Neuronal stem cell (in vitro differentiated cells): ENCODE data around the gene PSMC1.

Source experiments
- DNase-seq: peaks from one replicate; pipeline ENCODE4 v3.0.0-alpha.2; 2013; ENCODE audit warnings: low spot score
- H2AFZ ChIP-seq: one replicate; pipeline ENCODE4 v1.6.1; 2013; ENCODE audit warnings: mild to moderate bottlenecking, low read length, inconsistent platforms
- H2AK5ac ChIP-seq: 2 replicates; pipeline ENCODE4 v1.6.1; 2013; ENCODE audit warnings: low read depth, mild to moderate bottlenecking, inconsistent platforms, low read length, moderate library complexity, mixed read lengths
- H2BK120ac ChIP-seq: 2 replicates; pipeline ENCODE4 v1.6.1; 2013; ENCODE audit warnings: low read depth, mild to moderate bottlenecking, inconsistent platforms, low read length, moderate library complexity, mixed read lengths
- H2BK12ac ChIP-seq: one replicate; pipeline ENCODE4 v1.6.1; 2013; ENCODE audit warnings: low read length, inconsistent platforms
- H2BK15ac ChIP-seq: 2 replicates; pipeline ENCODE4 v1.6.1; 2013; ENCODE audit warnings: mild to moderate bottlenecking, low read length, inconsistent platforms, mixed read lengths
- H2BK5ac ChIP-seq: one replicate; pipeline ENCODE4 v1.6.1; 2013; ENCODE audit warnings: inconsistent platforms, mild to moderate bottlenecking, low read length, moderate library complexity
- H3K14ac ChIP-seq: one replicate; pipeline ENCODE4 v1.6.1; 2013; ENCODE audit warnings: low read length, inconsistent platforms
- H3K18ac ChIP-seq: 2 replicates; pipeline ENCODE4 v1.6.1; 2013; ENCODE audit warnings: low read length, inconsistent platforms
- H3K23ac ChIP-seq: 2 replicates; pipeline ENCODE4 v1.6.1; 2013; ENCODE audit warnings: low read depth, mild to moderate bottlenecking, mixed read lengths, low read length, inconsistent platforms; ENCODE audit not compliant: poor library complexity
- H3K27ac ChIP-seq: replicated peaks from 3 replicates; pipeline ENCODE4 v1.5.1; 2013; ENCODE audit warnings: low read length, inconsistent platforms
- H3K27me3 ChIP-seq, 3 experiments: 2 replicates each; pipeline ENCODE4 v1.6.1; 2013; ENCODE audit warnings: low read length in 3 of 3, mild to moderate bottlenecking in 2 of 3, inconsistent platforms in 1 of 3, low read depth in 1 of 3, mixed read lengths in 1 of 3, moderate library complexity in 1 of 3; ENCODE audit not compliant: control insufficient read depth in 3 of 3, insufficient read depth in 3 of 3
- H3K36me3 ChIP-seq, 2 donors: replicated peaks in 1 of 2; 2 replicates each; pipeline ENCODE4 v1.6.1; 2013; ENCODE audit warnings: low read length in 2 of 2; ENCODE audit not compliant: control insufficient read depth in 2 of 2, insufficient read depth in 2 of 2
- H3K4ac ChIP-seq: 2 replicates; pipeline ENCODE4 v1.6.1; 2013; ENCODE audit warnings: inconsistent platforms, mild to moderate bottlenecking, low read length, moderate library complexity
- H3K4me1 ChIP-seq, 2 donors: 1 replicate in 1 of 2; 2 replicates in 1 of 2; pipeline ENCODE4 v1.6.1; 2013; ENCODE audit warnings: low read length in 2 of 2, low read depth in 1 of 2; ENCODE audit not compliant: control insufficient read depth in 2 of 2, insufficient read depth in 1 of 2
- H3K4me2 ChIP-seq: one replicate; pipeline ENCODE4 v1.6.1; 2013; ENCODE audit warnings: mild to moderate bottlenecking, low read length, inconsistent platforms; ENCODE audit not compliant: insufficient read depth, poor library complexity, severe bottlenecking
- H3K4me3 ChIP-seq, 2 donors: 2 replicates each; pipeline ENCODE4 v1.5.1; 2013; ENCODE audit warnings: low read length in 2 of 2, mild to moderate bottlenecking in 2 of 2, inconsistent platforms in 1 of 2, moderate library complexity in 1 of 2
- H3K79me1 ChIP-seq: one replicate; pipeline ENCODE4 v1.6.1; 2013; ENCODE audit warnings: low read depth, mild to moderate bottlenecking, inconsistent platforms, low read length, moderate library complexity
- H3K9ac ChIP-seq: one replicate; pipeline ENCODE4 v1.6.1; 2013; ENCODE audit warnings: mild to moderate bottlenecking, low read depth, low read length, inconsistent platforms; ENCODE audit not compliant: poor library complexity
- H3K9me3 ChIP-seq, 2 donors: replicated peaks in 1 of 2; 2 replicates each; pipeline versions ENCODE3 to v1.6.1; 2013; ENCODE audit warnings: low read length in 2 of 2, mild to moderate bottlenecking in 2 of 2, inconsistent platforms in 1 of 2, low read depth in 1 of 2, mixed read lengths in 1 of 2, moderate library complexity in 1 of 2; ENCODE audit not compliant: control insufficient read depth in 2 of 2, insufficient read depth in 1 of 2
- H4K8ac ChIP-seq: one replicate; pipeline ENCODE4 v1.6.1; 2013; ENCODE audit warnings: low read depth, mild to moderate bottlenecking, inconsistent platforms, low read length, moderate library complexity
- H4K91ac ChIP-seq: one replicate; pipeline ENCODE4 v1.6.1; 2013; ENCODE audit warnings: low read length, low read depth, mild to moderate bottlenecking, inconsistent platforms; ENCODE audit not compliant: poor library complexity
- WGBS, 2 donors: extraction: QIAGEN DNeasy Blood & Tissue Kit; methylation state at CpG; one replicate each; pipeline ENCODE4 v1.1.7; 2013; ENCODE audit warnings: missing lambda C conversion rate in 2 of 2, mixed read lengths in 1 of 2; ENCODE audit not compliant: insufficient read length in 2 of 2, insufficient replicate concordance in 1 of 2; ENCODE audit errors: extremely low coverage in 2 of 2; 5-methylcytosine and 5-hydroxymethylcytosine counted together

The PSMC1 gene

DNA sequence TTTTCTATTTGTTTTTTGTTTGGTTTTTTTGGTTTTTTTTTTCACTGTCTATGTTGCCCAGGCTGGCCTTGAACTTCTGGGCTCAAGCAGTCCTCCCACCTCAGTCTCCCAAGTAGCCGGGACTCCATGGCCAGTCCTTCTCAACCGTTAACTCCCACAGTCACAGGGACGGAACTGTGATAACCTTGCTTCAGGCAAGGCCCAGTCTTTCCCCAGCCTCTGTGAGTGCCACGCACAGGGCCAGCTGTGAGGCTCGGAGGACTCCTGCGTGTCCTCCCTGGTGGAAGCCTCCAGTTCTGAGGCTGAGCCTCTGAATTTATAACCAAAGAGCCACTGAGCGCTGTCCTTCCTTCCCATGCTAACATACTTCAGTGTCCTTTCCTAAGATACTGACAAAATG lies 23.7 kb downstream of the PSMC1 start:
- Histone ChIP-seq H3K4ac (no peak overlapping the region), H4K91ac (no peak overlapping the region), H2BK120ac (no peak overlapping the region), H3K36me3 (peaks cover 17 to 88% of the 10 kb centered on the region in 2 donors), H3K9ac (no peak overlapping the region), H3K18ac (no peak overlapping the region), H3K23ac (peak overlapping the region; percentile 86), H4K8ac (no peak overlapping the region), H3K9me3 (no peaks in the 10 kb centered on the region), H2AFZ (no peak overlapping the region), H3K79me1 (no peaks in the 10 kb centered on the region), H3K27me3 (no peaks in the 10 kb centered on the region), H3K4me1 (no peaks in the 10 kb centered on the region), H3K4me3 (peak overlapping the region in 1 of 2 donors; percentile 67), H2BK5ac (peak overlapping the region; percentile 13), H3K27ac (no peak overlapping the region), H3K14ac (no peak overlapping the region), H3K4me2 (no peak overlapping the region), H2BK12ac (no peak overlapping the region), H2BK15ac (no peak overlapping the region), H2AK5ac (no peak overlapping the region)
- no peak for DNase-seq
- no CpG with 5 or more reads among the region's 7 CpGs for WGBS, 2 donors

DNA sequence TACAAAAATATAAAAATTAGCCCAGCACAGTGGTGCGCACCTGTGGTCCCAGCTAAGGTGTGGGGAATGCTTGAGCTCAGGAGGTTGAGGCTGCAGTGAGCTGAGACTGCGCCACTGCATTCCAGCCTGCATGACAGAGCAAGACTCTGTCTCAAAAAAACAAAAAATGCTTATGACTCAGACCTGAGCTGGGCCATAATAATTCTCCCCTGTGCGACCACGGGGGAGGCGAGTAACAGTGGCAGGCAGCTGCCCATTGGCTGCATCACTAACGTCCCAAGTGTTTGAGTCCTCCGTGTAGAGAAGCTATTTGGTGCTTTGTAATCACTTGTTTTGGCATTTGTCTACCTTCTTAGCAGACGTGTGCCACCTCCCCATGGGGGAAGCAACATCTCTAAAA lies 24.9 kb downstream of the PSMC1 start:
- no peak overlapping the region for H2BK15ac ChIP-seq
- no peak overlapping the region for H2BK120ac ChIP-seq
- no peak overlapping the region for H2AFZ ChIP-seq
- no peak overlapping the region for H2BK5ac ChIP-seq
- no CpG with 5 or more reads among the region's 8 CpGs for WGBS, 2 donors
- H3K9me3 ChIP-seq = no peaks in the 10 kb centered on the region
- no peak overlapping the region for H3K4ac ChIP-seq
- no peak overlapping the region for H2AK5ac ChIP-seq
- no peaks in the 10 kb centered on the region for H3K27me3 ChIP-seq
- no peak overlapping the region for H3K4me2 ChIP-seq
- no peak overlapping the region for H3K14ac ChIP-seq
- DNase-seq = no peak
- H3K9ac ChIP-seq = no peak overlapping the region
- H3K4me1 ChIP-seq = no peaks in the 10 kb centered on the region
- no peaks in the 10 kb centered on the region for H3K79me1 ChIP-seq
- no peak overlapping the region for H4K91ac ChIP-seq
- no peak overlapping the region for H4K8ac ChIP-seq
- H2BK12ac ChIP-seq = no peak overlapping the region
- no peak overlapping the region for H3K23ac ChIP-seq
- no peak overlapping the region for H3K27ac ChIP-seq
- peaks cover 14 to 89% of the 10 kb centered on the region in 2 donors for H3K36me3 ChIP-seq
- no peak overlapping the region for H3K4me3 ChIP-seq
- no peak overlapping the region for H3K18ac ChIP-seq

DNA sequence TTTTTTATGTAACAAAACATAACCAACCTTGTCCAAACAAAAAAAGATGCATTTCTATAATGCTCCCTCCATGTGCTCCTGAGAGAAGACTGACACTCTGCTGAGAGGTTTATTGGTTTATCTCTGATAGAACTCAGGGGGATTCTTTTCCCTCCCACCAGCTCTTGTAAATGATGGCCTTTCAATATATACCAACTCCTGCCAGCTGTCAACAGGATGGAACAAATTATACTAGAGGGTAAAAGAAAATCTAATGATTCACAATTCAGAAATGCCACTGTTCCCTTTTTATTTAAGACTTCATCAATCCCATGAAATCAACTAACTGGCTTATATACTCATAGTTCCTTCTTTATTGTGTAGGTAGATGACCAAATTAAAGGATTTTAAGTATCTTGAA lies 25.4 kb downstream of the PSMC1 start:
- no peaks in the 10 kb centered on the region for H3K79me1 ChIP-seq
- no peak overlapping the region for H3K23ac ChIP-seq
- no peak overlapping the region for H3K4me3 ChIP-seq
- no peak overlapping the region for H3K18ac ChIP-seq
- H3K9me3 ChIP-seq = no peaks in the 10 kb centered on the region
- no peak overlapping the region for H2BK120ac ChIP-seq
- H3K4me2 ChIP-seq = no peak overlapping the region
- no peaks in the 10 kb centered on the region for H3K4me1 ChIP-seq
- DNase-seq = no peak
- no peak overlapping the region for H4K8ac ChIP-seq
- H3K27me3 ChIP-seq = no peaks in the 10 kb centered on the region
- H3K4ac ChIP-seq = no peak overlapping the region
- no peak overlapping the region for H2AK5ac ChIP-seq
- peaks cover 16 to 89% of the 10 kb centered on the region in 2 donors for H3K36me3 ChIP-seq
- H4K91ac ChIP-seq = no peak overlapping the region
- no peak overlapping the region for H2BK12ac ChIP-seq
- no peak overlapping the region for H3K9ac ChIP-seq
- H3K27ac ChIP-seq = no peak overlapping the region
- H2AFZ ChIP-seq = no peak overlapping the region
- no peak overlapping the region for H3K14ac ChIP-seq
- H2BK5ac ChIP-seq = no peak overlapping the region
- no peak overlapping the region for H2BK15ac ChIP-seq

DNA sequence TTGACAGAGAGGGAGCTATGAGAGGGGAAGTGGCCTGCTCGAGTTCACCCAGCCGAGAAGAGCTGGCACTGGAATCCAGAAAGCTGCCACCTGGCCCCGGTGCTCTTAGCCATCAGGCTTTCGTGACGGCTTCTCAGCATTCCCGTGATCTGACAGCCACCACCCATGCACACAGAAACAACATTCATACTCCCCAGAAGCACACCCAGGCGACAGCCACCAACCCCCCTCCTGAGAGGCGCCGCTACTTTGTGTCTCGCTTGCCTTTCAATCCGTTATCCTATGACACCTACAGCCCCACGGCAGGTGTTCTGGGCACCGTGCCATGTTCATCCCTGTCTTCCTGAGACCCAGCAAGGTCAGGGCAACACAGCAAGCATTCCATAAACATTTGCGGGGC lies 31.4 kb downstream of the PSMC1 start:
- peaks cover 25 to 86% of the 10 kb centered on the region in 2 donors for H3K36me3 ChIP-seq
- no peak overlapping the region for H3K9ac ChIP-seq
- H3K18ac ChIP-seq = no peak overlapping the region
- peak overlapping the region; percentile 58 for H3K23ac ChIP-seq
- H4K91ac ChIP-seq = no peak overlapping the region
- no peak overlapping the region for H2BK5ac ChIP-seq
- peaks cover 1 to 12% of the 10 kb centered on the region in 2 donors for H3K4me1 ChIP-seq
- no peak overlapping the region for H3K4me2 ChIP-seq
- no peak overlapping the region for H4K8ac ChIP-seq
- no peaks in the 10 kb centered on the region for H3K9me3 ChIP-seq
- H3K4ac ChIP-seq = no peak overlapping the region
- H3K79me1 ChIP-seq = no peaks in the 10 kb centered on the region
- no peak overlapping the region for H2AK5ac ChIP-seq
- H2AFZ ChIP-seq = no peak overlapping the region
- no peak overlapping the region for H3K27ac ChIP-seq
- no peaks in the 10 kb centered on the region for H3K27me3 ChIP-seq
- H2BK120ac ChIP-seq = no peak overlapping the region
- no CpG with 5 or more reads among the region's 14 CpGs for WGBS, 2 donors
- H3K14ac ChIP-seq = no peak overlapping the region
- no peak overlapping the region for H2BK12ac ChIP-seq
- H3K4me3 ChIP-seq = no peak overlapping the region
- DNase-seq = no peak
- no peak overlapping the region for H2BK15ac ChIP-seq
